ENCODE data around the gene L3MBTL1.

Gene L3MBTL1

GRCh38 chr20:43508604-43509040 lies 1.1 kb downstream of the L3MBTL1 start:
- H3K4me3 ChIP-seq (ENCODE audit: low read depth, low read length), result no peak overlapping the region
- peak; percentile 16 for DNase-seq (ENCODE audit: low read depth)
- TF ChIP-seq POLR2A (IDR thresholded peaks at IDR 0.05; ENCODE audit: extremely low read depth, insufficient read length) (no peak), MYC (IDR thresholded peaks at IDR 0.05; ENCODE audit: low read depth, low read length) (no peak), MAX (IDR thresholded peaks at IDR 0.05; ENCODE audit: low read depth, low read length) (no peak), CTCF (IDR thresholded peaks at IDR 0.05; ENCODE audit: low read depth, low read length) (no peak)

- H3K4me3 ChIP-seq (ENCODE audit: low read depth, low read length), result no peak overlapping the region
- TF ChIP-seq CTCF (IDR thresholded peaks at IDR 0.05; ENCODE audit: low read depth, low read length), result no peak
- no peak for TF ChIP-seq MAX (IDR thresholded peaks at IDR 0.05; ENCODE audit: low read depth, low read length)
- TF ChIP-seq POLR2A (IDR thresholded peaks at IDR 0.05; ENCODE audit: extremely low read depth, insufficient read length), result no peak
- TF ChIP-seq MYC (IDR thresholded peaks at IDR 0.05; ENCODE audit: low read depth, low read length), result no peak
- DNase-seq (ENCODE audit: low read depth), result no peak
Measured at GRCh38 chr20:43511879-43512278, 4.4 kb downstream of the L3MBTL1 start.

- TF ChIP-seq MAX (IDR thresholded peaks at IDR 0.05; ENCODE audit: low read depth, low read length), result no peak
- no peak for TF ChIP-seq MYC (IDR thresholded peaks at IDR 0.05; ENCODE audit: low read depth, low read length)
- no peak for TF ChIP-seq POLR2A (IDR thresholded peaks at IDR 0.05; ENCODE audit: extremely low read depth, insufficient read length)
- TF ChIP-seq CTCF (IDR thresholded peaks at IDR 0.05; ENCODE audit: low read depth, low read length), result no peak
- H3K4me3 ChIP-seq (ENCODE audit: low read depth, low read length), result peak overlapping the region; percentile 57
- DNase-seq (ENCODE audit: low read depth), result no peak
Measured at GRCh38 chr20:43513372-43513930, 6.0 kb downstream of the L3MBTL1 start.

GRCh38 chr20:43513931-43514647 lies 6.6 kb downstream of the L3MBTL1 start:
- TF ChIP-seq MYC (IDR thresholded peaks at IDR 0.05; ENCODE audit: low read depth, low read length), result peak; percentile 53; the same call in 1 of the 2 replicates
- peak; percentile 18 for TF ChIP-seq CTCF (IDR thresholded peaks at IDR 0.05; ENCODE audit: low read depth, low read length)
- peak; percentile 55; the same call in 1 of the 2 replicates for TF ChIP-seq MAX (IDR thresholded peaks at IDR 0.05; ENCODE audit: low read depth, low read length)
- TF ChIP-seq POLR2A (IDR thresholded peaks at IDR 0.05; ENCODE audit: extremely low read depth, insufficient read length), result peak; percentile 63
- DNase-seq (ENCODE audit: low read depth), result peak; percentile 97
- H3K4me3 ChIP-seq (ENCODE audit: low read depth, low read length), result peak overlapping the region; percentile 67

GRCh38 chr20:43514648-43514999 lies 7.1 kb downstream of the L3MBTL1 start:
- peak overlapping the region; percentile 67 for H3K4me3 ChIP-seq (ENCODE audit: low read depth, low read length)
- TF ChIP-seq CTCF (IDR thresholded peaks at IDR 0.05; ENCODE audit: low read depth, low read length) (no peak), MYC (IDR thresholded peaks at IDR 0.05; ENCODE audit: low read depth, low read length) (no peak), POLR2A (IDR thresholded peaks at IDR 0.05; ENCODE audit: extremely low read depth, insufficient read length) (no peak), MAX (IDR thresholded peaks at IDR 0.05; ENCODE audit: low read depth, low read length) (no peak)
- DNase-seq (ENCODE audit: low read depth), result no peak

Measured in NB4 (cell line).